SK-N-SH (cell line): ENCODE data around the gene PRKCA. TPM values are rescaled to one million over a fixed set of nuclear protein-coding genes. Genes with fewer than 3 reads are reported as not detected.

Source experiments
- CTCF ChIA-PET: fragments of 300-600, 350-600 bp; formaldehyde crosslinking; extraction: SDS; loops from one replicate; lab custom pipeline; 2021; lab: Yijun Ruan, JAX
- POLR2A ChIA-PET: fragments of 350-600 bp; sonication (Branson Sonifier 250); formaldehyde crosslinking; extraction: SDS; loops from one replicate; lab custom pipeline; 2020; ENCODE audit warnings: antibody characterized with exemption, inconsistent platforms; lab: Yijun Ruan, JAX
- DNase-seq: peaks from one replicate; pipeline ENCODE4 v3.0.0; 2012
- H2AFZ ChIP-seq: fragments of 200-600 bp; sonication (generic); 2 replicates; pipeline ENCODE4 v1.8.1; 2016; ENCODE audit warnings: antibody characterized with exemption, mild to moderate bottlenecking, low read depth
- H3F3A ChIP-seq: fragments of 200-600 bp; sonication (generic); replicated peaks from 2 replicates; pipeline ENCODE3; 2016; ENCODE audit warnings: antibody characterized with exemption, mild to moderate bottlenecking; ENCODE audit not compliant: insufficient read depth
- H3K27ac ChIP-seq, 2 experiments: fragments of 200-500 bp in 1 of 2; fragments of 200-600 bp in 1 of 2; sonication (Bioruptor generic) in 1 of 2; sonication (generic), shearing (Covaris generic) in 1 of 2; 2 replicates each; pipeline versions ENCODE4 v1.5.1 to v1.6.1; 2014 to 2016; ENCODE audit warnings: low read depth in 2 of 2, inconsistent platforms in 1 of 2, low read length in 1 of 2, mild to moderate bottlenecking in 1 of 2, mixed read lengths in 1 of 2
- H3K27me3 ChIP-seq: fragments of 200-600 bp; sonication (generic), shearing (Covaris generic); 2 replicates; pipeline ENCODE4 v1.6.1; 2016; ENCODE audit warnings: mixed run types; ENCODE audit not compliant: insufficient read depth
- H3K36me3 ChIP-seq, 2 experiments: fragments of 200-500 bp in 1 of 2; fragments of 200-600 bp in 1 of 2; sonication (Bioruptor generic) in 1 of 2; sonication (generic) in 1 of 2; replicated peaks in 1 of 2; 2 replicates each; pipeline versions ENCODE3 to v1.5.1; 2014 to 2016; ENCODE audit warnings: low read length in 1 of 2, mild to moderate bottlenecking in 1 of 2; ENCODE audit not compliant: insufficient read depth in 2 of 2, control insufficient read depth in 1 of 2
- H3K4me1 ChIP-seq, 2 experiments: fragments of 200-500 bp in 1 of 2; fragments of 200-600 bp in 1 of 2; sonication (Bioruptor generic) in 1 of 2; sonication (generic), shearing (Covaris generic) in 1 of 2; 2 replicates each; pipeline versions ENCODE4 v1.5.1 to v1.6.1; 2014 to 2016; ENCODE audit warnings: low read depth in 1 of 2, low read length in 1 of 2, mixed run types in 1 of 2; ENCODE audit not compliant: insufficient read depth in 2 of 2, control insufficient read depth in 1 of 2
- H3K4me2 ChIP-seq: fragments of 200-600 bp; sonication (generic), shearing (Covaris generic); 2 replicates; pipeline ENCODE4 v1.6.1; 2017; ENCODE audit warnings: mixed run types
- H3K4me3 ChIP-seq, 2 experiments: fragments of 200-500 bp in 1 of 2; fragments of 200-600 bp in 1 of 2; sonication (Bioruptor generic) in 1 of 2; sonication (generic), shearing (Covaris generic) in 1 of 2; 2 replicates each; pipeline versions ENCODE4 v1.5.1 to v1.8.1; 2014 to 2016; ENCODE audit warnings: low read depth in 2 of 2, inconsistent platforms in 1 of 2, low read length in 1 of 2, mild to moderate bottlenecking in 1 of 2, mixed read lengths in 1 of 2, moderate library complexity in 1 of 2
- H3K79me2 ChIP-seq: fragments of 200-600 bp; sonication (generic); 2 replicates; pipeline ENCODE4 v1.8.1; 2017; ENCODE audit warnings: mild to moderate bottlenecking; ENCODE audit not compliant: insufficient read depth
- H3K9ac ChIP-seq: fragments of 200-600 bp; sonication (generic); 2 replicates; pipeline ENCODE4 v1.6.1; 2017; ENCODE audit warnings: mixed run types
- H3K9me2 ChIP-seq: fragments of 200-600 bp; sonication (generic); 2 replicates; pipeline ENCODE4 v1.6.1; 2017; ENCODE audit warnings: mixed run types
- H3K9me3 ChIP-seq: fragments of 200-600 bp; sonication (generic); 2 replicates; pipeline ENCODE4 v1.6.1; 2017; ENCODE audit warnings: mixed run types, mild to moderate bottlenecking, moderate library complexity
- H4K20me1 ChIP-seq: fragments of 200-600 bp; sonication (generic); 2 replicates; pipeline ENCODE4 v1.6.1; 2017; ENCODE audit warnings: mild to moderate bottlenecking, mixed run types; ENCODE audit not compliant: insufficient read depth
- CHD2 ChIP-seq: fragments of 150-350 bp; IDR thresholded peaks from 2 replicates; pipeline ENCODE4 v1.6.1; 2018; ENCODE audit warnings: low read length; ENCODE audit not compliant: partially characterized antibody
- ELF1 ChIP-seq: IDR thresholded peaks from 2 replicates; pipeline ENCODE4 v1.4.0; 2012
- EZH2phosphoT487 ChIP-seq: fragments of 200-600 bp; sonication (generic); IDR thresholded peaks from 2 replicates; pipeline ENCODE4 v1.6.1; 2017; ENCODE audit warnings: low read depth, mixed run types, mild to moderate bottlenecking, antibody characterized with exemption, moderate library complexity, borderline replicate concordance
- FOXJ3 ChIP-seq: sonication (generic); formaldehyde crosslinking; IDR thresholded peaks from 2 replicates; pipeline ENCODE4 v1.5.1; 2020; ENCODE audit warnings: mild to moderate bottlenecking, missing genetic modification reagents
- GATA2 ChIP-seq: sonication (generic); formaldehyde crosslinking; IDR thresholded peaks from 2 replicates; pipeline ENCODE4 v1.5.0; 2020; ENCODE audit warnings: mild to moderate bottlenecking, missing genetic modification reagents
- JUND ChIP-seq: IDR thresholded peaks from 2 replicates; pipeline ENCODE4 v1.4.0; 2012
- MXI1 ChIP-seq: IDR thresholded peaks from 2 replicates; pipeline ENCODE4 v1.6.1; 2012; ENCODE audit warnings: mild to moderate bottlenecking, low read depth, low read length, improper control_type of control experiment
- NRF1 ChIP-seq: IDR thresholded peaks from 2 replicates; pipeline ENCODE4 v1.6.1; 2012; ENCODE audit warnings: low read depth, mild to moderate bottlenecking, low read length
- POLR2AphosphoS5 ChIP-seq: IDR thresholded peaks from 2 replicates; pipeline ENCODE4 v1.6.1; 2012; ENCODE audit warnings: low read depth, low read length
- RCOR1 ChIP-seq: fragments of 150-350 bp; IDR thresholded peaks from 2 replicates; pipeline ENCODE4 v1.6.1; 2017; ENCODE audit warnings: antibody characterized with exemption, low read length
- TEAD4 ChIP-seq: IDR thresholded peaks from 2 replicates; pipeline ENCODE4 v1.4.0; 2012; ENCODE audit warnings: mild to moderate bottlenecking, borderline replicate concordance; ENCODE audit not compliant: insufficient read depth
- WGBS: methylation state at CpG from one replicate; pipeline ENCODE4 v1.1.6; 2017; ENCODE audit warnings: low lambda C conversion rate; 5-methylcytosine and 5-hydroxymethylcytosine counted together
- polyA plus RNA-seq, 3 experiments: library from polyadenylated mRNA; depleted of rRNA; stranded (reverse); fragments of >200 nt; gene quantifications; 2 replicates each; pipeline ENCODE4 v1.2.3, GENCODE V29; 2012
- TF ChIP-seq, protein P1 (sequence below): fragments of 200-600 bp; sonication (generic); IDR thresholded peaks from 2 replicates; pipeline ENCODE4 v1.6.1; 2017; ENCODE audit warnings: antibody characterized with exemption, mild to moderate bottlenecking, moderate library complexity
- TF ChIP-seq, protein P2 (sequence below): fragments of 150-350 bp; IDR thresholded peaks from 2 replicates; pipeline ENCODE4 v1.6.1; 2016; ENCODE audit warnings: mild to moderate bottlenecking, low read depth, low read length
- TF ChIP-seq, protein P3 (sequence below): IDR thresholded peaks from 2 replicates; pipeline ENCODE4; 2012
- TF ChIP-seq, protein P4 (sequence below): fragments of 150-350 bp; IDR thresholded peaks from 2 replicates; pipeline ENCODE4 v1.6.1; 2017; ENCODE audit warnings: antibody characterized with exemption, low read length, low read depth, borderline replicate concordance

PRKCA gene
- polyA plus RNA-seq, 1 of the 3 experiments (the other 2 are of a cell fraction), result 108 TPM

DNA sequence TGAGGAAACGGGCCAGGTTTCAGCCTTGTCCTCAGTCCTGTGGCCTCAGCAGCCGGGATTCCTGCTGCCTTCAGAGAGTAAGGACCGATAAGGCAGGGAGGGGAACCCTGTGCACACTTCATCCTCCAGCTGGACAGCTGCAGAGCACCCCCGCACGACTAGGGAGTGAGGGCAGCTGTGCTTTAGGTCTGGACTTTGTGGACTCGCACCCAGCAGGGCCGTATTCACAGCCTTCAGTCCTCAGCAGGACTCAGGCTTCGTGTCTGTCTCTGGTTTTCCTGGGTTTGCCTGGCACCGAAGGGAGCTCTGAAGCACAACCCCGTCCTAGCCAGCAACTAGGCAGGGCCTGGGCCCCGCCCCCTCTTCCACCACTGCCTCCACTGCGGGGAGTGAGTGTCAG, 486.7 kb downstream of the PRKCA start:
- CTCF ChIA-PET, result interaction anchor here (0.7 to 0.8 kb wide), 2 partner anchors 17 to 111 kb away, joined by 3 to 4 read pairs; no protein-coding TSS in a partner anchor
- no peak overlapping the region for H3K9ac ChIP-seq
- DNase-seq, result no peak
- H3K4me3 ChIP-seq, result no peak overlapping the region
- H3K4me2 ChIP-seq, result no peak overlapping the region
- H3F3A ChIP-seq, result peaks cover 7% of the 10 kb centered on the region
- TF ChIP-seq CHD2 (no peak), FOXJ3 (CRISPR knock-in tag) (no peak), ELF1 (no peak), RCOR1 (no peak), JUND (no peak), TEAD4 (no peak), POLR2AphosphoS5 (no peak), NRF1 (no peak), GATA2 (CRISPR knock-in tag) (no peak), MXI1 (no peak), EZH2phosphoT487 (no peak)
- TF ChIP-seq, protein P1, sequence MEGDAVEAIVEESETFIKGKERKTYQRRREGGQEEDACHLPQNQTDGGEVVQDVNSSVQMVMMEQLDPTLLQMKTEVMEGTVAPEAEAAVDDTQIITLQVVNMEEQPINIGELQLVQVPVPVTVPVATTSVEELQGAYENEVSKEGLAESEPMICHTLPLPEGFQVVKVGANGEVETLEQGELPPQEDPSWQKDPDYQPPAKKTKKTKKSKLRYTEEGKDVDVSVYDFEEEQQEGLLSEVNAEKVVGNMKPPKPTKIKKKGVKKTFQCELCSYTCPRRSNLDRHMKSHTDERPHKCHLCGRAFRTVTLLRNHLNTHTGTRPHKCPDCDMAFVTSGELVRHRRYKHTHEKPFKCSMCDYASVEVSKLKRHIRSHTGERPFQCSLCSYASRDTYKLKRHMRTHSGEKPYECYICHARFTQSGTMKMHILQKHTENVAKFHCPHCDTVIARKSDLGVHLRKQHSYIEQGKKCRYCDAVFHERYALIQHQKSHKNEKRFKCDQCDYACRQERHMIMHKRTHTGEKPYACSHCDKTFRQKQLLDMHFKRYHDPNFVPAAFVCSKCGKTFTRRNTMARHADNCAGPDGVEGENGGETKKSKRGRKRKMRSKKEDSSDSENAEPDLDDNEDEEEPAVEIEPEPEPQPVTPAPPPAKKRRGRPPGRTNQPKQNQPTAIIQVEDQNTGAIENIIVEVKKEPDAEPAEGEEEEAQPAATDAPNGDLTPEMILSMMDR, result no peak
- TF ChIP-seq, protein P2, sequence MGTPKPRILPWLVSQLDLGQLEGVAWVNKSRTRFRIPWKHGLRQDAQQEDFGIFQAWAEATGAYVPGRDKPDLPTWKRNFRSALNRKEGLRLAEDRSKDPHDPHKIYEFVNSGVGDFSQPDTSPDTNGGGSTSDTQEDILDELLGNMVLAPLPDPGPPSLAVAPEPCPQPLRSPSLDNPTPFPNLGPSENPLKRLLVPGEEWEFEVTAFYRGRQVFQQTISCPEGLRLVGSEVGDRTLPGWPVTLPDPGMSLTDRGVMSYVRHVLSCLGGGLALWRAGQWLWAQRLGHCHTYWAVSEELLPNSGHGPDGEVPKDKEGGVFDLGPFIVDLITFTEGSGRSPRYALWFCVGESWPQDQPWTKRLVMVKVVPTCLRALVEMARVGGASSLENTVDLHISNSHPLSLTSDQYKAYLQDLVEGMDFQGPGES, result no peak
- TF ChIP-seq, protein P3, sequence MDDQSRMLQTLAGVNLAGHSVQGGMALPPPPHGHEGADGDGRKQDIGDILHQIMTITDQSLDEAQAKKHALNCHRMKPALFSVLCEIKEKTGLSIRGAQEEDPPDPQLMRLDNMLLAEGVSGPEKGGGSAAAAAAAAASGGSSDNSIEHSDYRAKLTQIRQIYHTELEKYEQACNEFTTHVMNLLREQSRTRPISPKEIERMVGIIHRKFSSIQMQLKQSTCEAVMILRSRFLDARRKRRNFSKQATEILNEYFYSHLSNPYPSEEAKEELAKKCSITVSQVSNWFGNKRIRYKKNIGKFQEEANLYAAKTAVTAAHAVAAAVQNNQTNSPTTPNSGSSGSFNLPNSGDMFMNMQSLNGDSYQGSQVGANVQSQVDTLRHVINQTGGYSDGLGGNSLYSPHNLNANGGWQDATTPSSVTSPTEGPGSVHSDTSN, result no peak
- TF ChIP-seq, protein P4, sequence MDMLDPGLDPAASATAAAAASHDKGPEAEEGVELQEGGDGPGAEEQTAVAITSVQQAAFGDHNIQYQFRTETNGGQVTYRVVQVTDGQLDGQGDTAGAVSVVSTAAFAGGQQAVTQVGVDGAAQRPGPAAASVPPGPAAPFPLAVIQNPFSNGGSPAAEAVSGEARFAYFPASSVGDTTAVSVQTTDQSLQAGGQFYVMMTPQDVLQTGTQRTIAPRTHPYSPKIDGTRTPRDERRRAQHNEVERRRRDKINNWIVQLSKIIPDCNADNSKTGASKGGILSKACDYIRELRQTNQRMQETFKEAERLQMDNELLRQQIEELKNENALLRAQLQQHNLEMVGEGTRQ, result no peak
- no peak overlapping the region for H2AFZ ChIP-seq
- H3K79me2 ChIP-seq, result no peaks in the 10 kb centered on the region; the same call in 1 of the 2 replicates
- H3K36me3 ChIP-seq, result peaks cover 73 to 80% of the 10 kb centered on the region in 2 experiments
- peaks cover 0 to 12% of the 10 kb centered on the region in 2 experiments; a peak in 1 of 4 replicates for H3K4me1 ChIP-seq
- H3K9me2 ChIP-seq, result no peaks in the 10 kb centered on the region
- no peak overlapping the region for H3K27ac ChIP-seq
- POLR2A ChIA-PET, result no interaction called here
- 93% methylated on average over 12 of the region's 12 CpGs for WGBS
- H3K27me3 ChIP-seq, result no peaks in the 10 kb centered on the region
- 0 out of 2 replicates have a peak, but pooled peaks cover 5% of the 10 kb centered on the region for H4K20me1 ChIP-seq
- no peaks in the 10 kb centered on the region for H3K9me3 ChIP-seq
